Endothelial cell (in vitro differentiated cells): ENCODE results near the gene POT1. TPM values are rescaled to one million over a fixed set of nuclear protein-coding genes. Genes with fewer than 3 reads are reported as not detected.

Source experiments
- DNase-seq: peaks from one replicate; pipeline ENCODE4 v3.0.0; 2021; ENCODE audit warnings: low spot score
- H3K27ac Mint-ChIP-seq: one replicate; pipeline ENCODE4 v1.8.0; 2021; ENCODE audit warnings: mixed read lengths, inconsistent platforms; ENCODE audit not compliant: unreplicated experiment
- H3K27me3 Mint-ChIP-seq: one replicate; pipeline ENCODE4 v1.8.0; 2021; ENCODE audit warnings: mild to moderate bottlenecking, moderate library complexity, mixed read lengths, inconsistent platforms; ENCODE audit not compliant: unreplicated experiment
- H3K36me3 Mint-ChIP-seq: one replicate; pipeline ENCODE4 v1.8.0; 2021; ENCODE audit warnings: mild to moderate bottlenecking, low read depth, mixed read lengths, inconsistent platforms; ENCODE audit not compliant: unreplicated experiment
- H3K4me1 Mint-ChIP-seq: one replicate; pipeline ENCODE4 v1.8.0; 2021; ENCODE audit warnings: mild to moderate bottlenecking, mixed read lengths, inconsistent platforms; ENCODE audit not compliant: unreplicated experiment
- H3K4me3 Mint-ChIP-seq: one replicate; pipeline ENCODE4 v1.8.0; 2021; ENCODE audit warnings: mild to moderate bottlenecking, mixed read lengths, inconsistent platforms; ENCODE audit not compliant: unreplicated experiment
- H3K9me3 Mint-ChIP-seq: one replicate; pipeline ENCODE4 v1.8.0; 2021; ENCODE audit warnings: mixed read lengths, inconsistent platforms; ENCODE audit not compliant: unreplicated experiment
- CTCF ChIP-seq: fragments of 200-600 bp; sonication (generic); IDR thresholded peaks from one replicate; pipeline ENCODE4 v1.5.0; 2021; ENCODE audit warnings: antibody characterized with exemption; ENCODE audit not compliant: unreplicated experiment
- total RNA-seq: library from RNA; stranded (reverse); fragmentation: NEBNext Ultra II Directional; extraction: Animal tissue kit (Norgen Biotek cat#: 25700); gene quantifications from one replicate; pipeline ENCODE4 v1.2.1, GENCODE V29; 2021; ENCODE audit not compliant: unreplicated experiment

The POT1 gene
- total RNA-seq, 1 donor from 2014 or later, result 25.7 TPM

- peak; percentile 57 for DNase-seq
- H3K4me1 Mint-ChIP-seq, result peaks cover 16% of the 10 kb centered on the region
- no peaks in the 10 kb centered on the region for H3K9me3 Mint-ChIP-seq
- H3K27ac Mint-ChIP-seq, result no peak overlapping the region
- peak; percentile 75 for TF ChIP-seq CTCF
- H3K36me3 Mint-ChIP-seq, result peaks cover 3% of the 10 kb centered on the region
- H3K4me3 Mint-ChIP-seq, result no peak overlapping the region
- peaks cover 2% of the 10 kb centered on the region for H3K27me3 Mint-ChIP-seq
Observed at GRCh38 chr7:124784879-124785818, 144.5 kb downstream of the POT1 start.

GRCh38 chr7:124783271-124783670, 146.4 kb downstream of the POT1 start:
- peaks cover 3% of the 10 kb centered on the region for H3K36me3 Mint-ChIP-seq
- DNase-seq, result no peak
- no peak overlapping the region for H3K4me3 Mint-ChIP-seq
- peak overlapping the region; percentile 13 for H3K27ac Mint-ChIP-seq
- peaks cover 13% of the 10 kb centered on the region for H3K4me1 Mint-ChIP-seq
- no peaks in the 10 kb centered on the region for H3K9me3 Mint-ChIP-seq
- no peak for TF ChIP-seq CTCF
- H3K27me3 Mint-ChIP-seq, result peaks cover 2% of the 10 kb centered on the region

GRCh38 chr7:124781907-124782734, 147.5 kb downstream of the POT1 start:
- Mint-ChIP-seq H3K36me3 (peaks cover 3% of the 10 kb centered on the region), H3K4me3 (no peak overlapping the region), H3K27me3 (peaks cover 2% of the 10 kb centered on the region), H3K4me1 (peaks cover 10% of the 10 kb centered on the region), H3K9me3 (no peaks in the 10 kb centered on the region), H3K27ac (no peak overlapping the region)
- DNase-seq, result no peak
- no peak for TF ChIP-seq CTCF

GRCh38 chr7:124781418-124781817, 148.2 kb downstream of the POT1 start:
- no peak for TF ChIP-seq CTCF
- Mint-ChIP-seq H3K27ac (no peak overlapping the region), H3K4me1 (peaks cover 10% of the 10 kb centered on the region), H3K4me3 (no peak overlapping the region), H3K36me3 (peaks cover 3% of the 10 kb centered on the region), H3K9me3 (no peaks in the 10 kb centered on the region), H3K27me3 (peaks cover 2% of the 10 kb centered on the region)
- DNase-seq, result no peak

GRCh38 chr7:124780608-124781007, 149.0 kb downstream of the POT1 start:
- Mint-ChIP-seq H3K27ac (no peak overlapping the region), H3K9me3 (no peaks in the 10 kb centered on the region), H3K4me1 (peaks cover 10% of the 10 kb centered on the region), H3K4me3 (no peak overlapping the region), H3K36me3 (peaks cover 3% of the 10 kb centered on the region), H3K27me3 (peaks cover 2% of the 10 kb centered on the region)
- DNase-seq, result no peak
- TF ChIP-seq CTCF, result no peak
